HCT116 (cell line): ENCODE measurements around the gene HNF1B. TPM values are rescaled to one million over a fixed set of nuclear protein-coding genes. Genes with fewer than 3 reads are reported as not detected.
"Not testable (repeated sequence)": the region's sequence is repeated elsewhere in the genome, so short reads cannot be mapped to it uniquely, and the experiment has no call there.

ENCODE experiments used
- ATAC-seq: fragments of 200-7000 bp; cut with Tn5 transposase; 2 replicates; pipeline ENCODE4 v1.9.1; 2020; ENCODE audit warnings: mild to moderate bottlenecking, moderate library complexity
- BruUV-seq: library from RNA; stranded (reverse); fragments of 400-500 nt; replicated peaks from 2 replicates; lab custom pipeline; 2021; lab: Mats Ljungman, UMichigan
- CTCF ChIA-PET: fragments of 300-600 bp; sonication (Branson Sonifier 250); formaldehyde crosslinking; loops from one replicate; lab custom pipeline; 2021; ENCODE audit warnings: antibody characterized with exemption; lab: Charles Lee
- POLR2A ChIA-PET: fragments of 300-600, 350-600 bp; sonication (Branson Sonifier 250); formaldehyde crosslinking; loops from one replicate; lab custom pipeline; 2021; ENCODE audit warnings: antibody characterized with exemption; lab: Charles Lee
- RAD21 ChIA-PET, 2 experiments: fragments of 300-600 bp; sonication (Branson Sonifier 250); formaldehyde crosslinking; loops; one replicate each; lab custom pipeline; 2023; ENCODE audit warnings: low total read pairs in 2 of 2; ENCODE audit not compliant: uncharacterized antibody in 2 of 2, unreplicated experiment in 2 of 2, low non-redundant PET in 1 of 2; lab: Charles Lee
- DNase-seq: peaks from one replicate; pipeline ENCODE4 v3.0.0-alpha.2; 2010; ENCODE audit warnings: low read depth, low spot score
- H2AFZ ChIP-seq: fragments of 200-600 bp; shearing (Covaris generic), sonication (generic); 2 replicates; pipeline ENCODE4 v1.6.1; 2017; ENCODE audit warnings: low read depth, mixed run types, mixed read lengths, antibody characterized with exemption, low read length; ENCODE audit not compliant: poor library complexity, severe bottlenecking
- H3K27ac ChIP-seq: 2 replicates; pipeline ENCODE4 v1.5.1; 2012; ENCODE audit warnings: low read depth, low read length
- H3K27me3 ChIP-seq: fragments of 200-600 bp; sonication (generic); 2 replicates; pipeline ENCODE4 v1.6.1; 2016; ENCODE audit warnings: mixed run types, low read length, mixed read lengths; ENCODE audit not compliant: insufficient read depth
- H3K36me3 ChIP-seq, 2 experiments: fragments of 200-500 bp in 1 of 2; fragments of 200-600 bp in 1 of 2; sonication (Bioruptor generic) in 1 of 2; sonication (generic) in 1 of 2; 2 replicates each; pipeline versions ENCODE4 v1.5.1 to v1.6.1; 2014 to 2016; ENCODE audit warnings: low read length in 2 of 2, inconsistent platforms in 1 of 2, mixed read lengths in 1 of 2, mixed run types in 1 of 2; ENCODE audit not compliant: insufficient read depth in 2 of 2, control insufficient read depth in 1 of 2
- H3K4me1 ChIP-seq, 2 experiments: fragments of 200-600 bp in 1 of 2; sonication (generic) in 1 of 2; 2 replicates each; pipeline versions ENCODE4 v1.5.1 to v1.6.1; 2012 to 2017; ENCODE audit warnings: low read length in 2 of 2, inconsistent platforms in 1 of 2, mild to moderate bottlenecking in 1 of 2, mixed read lengths in 1 of 2, mixed run types in 1 of 2, moderate library complexity in 1 of 2; ENCODE audit not compliant: insufficient read depth in 2 of 2, control insufficient read depth in 1 of 2
- H3K4me2 ChIP-seq: fragments of 200-600 bp; sonication (generic); 2 replicates; pipeline ENCODE4 v1.6.1; 2017; ENCODE audit warnings: mixed run types, low read length, mixed read lengths
- H3K4me3 ChIP-seq, 2 experiments: fragments of 200-600 bp in 1 of 2; sonication (generic) in 1 of 2; replicated peaks in 1 of 2; 2 replicates each; pipeline ENCODE4 v1.5.1; 2011 to 2016; ENCODE audit warnings: low read length in 2 of 2, control low read depth in 1 of 2, low read depth in 1 of 2, mild to moderate bottlenecking in 1 of 2, mixed read lengths in 1 of 2, mixed run types in 1 of 2
- H3K79me2 ChIP-seq: fragments of 200-600 bp; sonication (generic); 2 replicates; pipeline ENCODE4 v1.6.1; 2017; ENCODE audit warnings: mild to moderate bottlenecking, mixed run types, low read length, moderate library complexity, mixed read lengths; ENCODE audit not compliant: insufficient read depth
- H3K9ac ChIP-seq: fragments of 200-600 bp; sonication (generic); 2 replicates; pipeline ENCODE4 v1.6.1; 2016; ENCODE audit warnings: low read length, mixed read lengths
- H3K9me2 ChIP-seq: fragments of 200-600 bp; sonication (generic), shearing (Covaris generic); 2 replicates; pipeline ENCODE4 v1.6.1; 2017; ENCODE audit warnings: mixed run types, mild to moderate bottlenecking, moderate library complexity; ENCODE audit not compliant: insufficient read depth
- H3K9me3 ChIP-seq, 2 experiments: fragments of 200-500 bp in 1 of 2; fragments of 200-600 bp in 1 of 2; sonication (Bioruptor generic) in 1 of 2; sonication (generic) in 1 of 2; 2 replicates each; pipeline ENCODE4 v1.6.1; 2014 to 2017; ENCODE audit warnings: low read length in 2 of 2, mixed read lengths in 2 of 2, inconsistent platforms in 1 of 2, low read depth in 1 of 2, mild to moderate bottlenecking in 1 of 2, mixed run types in 1 of 2, moderate library complexity in 1 of 2; ENCODE audit not compliant: control insufficient read depth in 1 of 2, insufficient read depth in 1 of 2
- H4K20me1 ChIP-seq: fragments of 200-600 bp; sonication (generic), shearing (Covaris generic); 2 replicates; pipeline ENCODE4 v1.6.1; 2017; ENCODE audit warnings: mixed run types, mild to moderate bottlenecking, moderate library complexity; ENCODE audit not compliant: insufficient read depth
- CBX3 ChIP-seq: IDR thresholded peaks from 2 replicates; pipeline ENCODE4 v1.6.1; 2012; ENCODE audit warnings: low read depth
- CEBPB ChIP-seq: IDR thresholded peaks from 2 replicates; pipeline ENCODE4 v1.6.1; 2012; ENCODE audit warnings: low read depth
- ELF1 ChIP-seq: IDR thresholded peaks from 2 replicates; pipeline ENCODE4 v1.6.1; 2012; ENCODE audit warnings: low read depth, borderline replicate concordance
- FOSL1 ChIP-seq: IDR thresholded peaks from 2 replicates; pipeline ENCODE4 v1.6.1; 2012; ENCODE audit warnings: low read depth
- MAX ChIP-seq: IDR thresholded peaks from 2 replicates; pipeline ENCODE4 v1.6.1; 2012
- POLR2A ChIP-seq: IDR thresholded peaks from 2 replicates; pipeline ENCODE4 v1.7.0; 2011; ENCODE audit warnings: borderline replicate concordance; ENCODE audit not compliant: insufficient read depth, insufficient read length; ENCODE audit errors: extremely low read depth
- RAD21 ChIP-seq: IDR thresholded peaks from 2 replicates; pipeline ENCODE4 v1.6.1; 2012; ENCODE audit warnings: low read depth, mild to moderate bottlenecking
- SP1 ChIP-seq: IDR thresholded peaks from 2 replicates; pipeline ENCODE4 v1.6.1; 2012; ENCODE audit warnings: low read depth
- SRF ChIP-seq: IDR thresholded peaks from 2 replicates; pipeline ENCODE4 v1.6.1; 2012; ENCODE audit warnings: low read depth
- ZFX ChIP-seq: fragments of 450-650 bp; IDR thresholded peaks from 2 replicates; pipeline ENCODE4 v1.6.1; 2017
- ZNF274 ChIP-seq: fragments of 200-500 bp; sonication (Bioruptor generic); IDR thresholded peaks from 2 replicates; pipeline ENCODE4 v1.6.1; 2014; ENCODE audit warnings: mild to moderate bottlenecking, low read depth, low read length, inconsistent platforms
- intact Hi-C: fragments of 100-400 bp; cut with micrococcal nuclease; formaldehyde crosslinking; loops from 2 replicates; pipeline ENCODE4 v1.10.0; 2022
- total RNA-seq: library from RNA; stranded (reverse); gene quantifications from one replicate; pipeline ENCODE4 v1.2.1, GENCODE V29; 2021; ENCODE audit not compliant: unreplicated experiment

The HNF1B gene
- total RNA-seq, 1 experiment from 2014 or later: 3.6 TPM

- POLR2A ChIA-PET: no interaction called here
- Histone ChIP-seq H3K9me2 (no peaks in the 10 kb centered on the region), H3K79me2 (no peaks in the 10 kb centered on the region), H3K36me3 (no peaks in the 10 kb centered on the region), H3K9ac (no peak overlapping the region), H3K4me2 (no peak overlapping the region), H4K20me1 (no peaks in the 10 kb centered on the region), H3K9me3 (no peaks in the 10 kb centered on the region), H3K27ac (no peak overlapping the region), H3K27me3 (no peaks in the 10 kb centered on the region; the same call in 1 of the 2 replicates), H3K4me3 (no peak overlapping the region), H3K4me1 (peaks cover 5 to 8% of the 10 kb centered on the region in 2 experiments; a peak in 3 of 4 replicates), H2AFZ (no peak overlapping the region)
- CTCF ChIA-PET: interaction anchor here (0.9 kb wide), 1 partner anchor 125 kb away, joined by 3 read pairs; no protein-coding TSS in a partner anchor
- intact Hi-C loops: no loop called here
- no peak for DNase-seq
- TF ChIP-seq RAD21: no peak
- TF ChIP-seq CEBPB: no peak
- TF ChIP-seq SRF: no peak
- no peak for TF ChIP-seq ZFX
- no peak for TF ChIP-seq POLR2A
- TF ChIP-seq MAX: no peak
- TF ChIP-seq CBX3: no peak
- no peak for TF ChIP-seq SP1
- no peak for TF ChIP-seq FOSL1
- no peak for TF ChIP-seq ZNF274
- no peak for TF ChIP-seq ELF1
- no TSS peak for BruUV-seq
- RAD21 ChIA-PET: no interaction called here
- no peak for ATAC-seq
Observed at GRCh38 chr17:37786481-37786880, 41.6 kb upstream of the HNF1B start.

GRCh38 chr17:37782460-37782859 is 37.6 kb upstream of the HNF1B start:
- intact Hi-C loops, BruUV-seq, H3K36me3 ChIP-seq, H3K9me2 ChIP-seq, DNase-seq, RAD21 ChIA-PET, POLR2A ChIA-PET, H3K79me2 ChIP-seq, H3K27ac ChIP-seq, H3K4me3 ChIP-seq, H2AFZ ChIP-seq, H3K4me1 ChIP-seq, H3K27me3 ChIP-seq, H3K9ac ChIP-seq, ATAC-seq, CTCF ChIA-PET, H3K4me2 ChIP-seq, H4K20me1 ChIP-seq, H3K9me3 ChIP-seq: not testable (repeated sequence)
